ENCODE data around the gene CORT.
"Not testable (repeated sequence)": the region's sequence is repeated elsewhere in the genome, so short reads cannot be mapped to it uniquely, and the experiment has no call there.

The CORT gene

GRCh38 chr1:10470043-10470442 is 20.2 kb downstream of the CORT start:
- Histone ChIP-seq H3K9ac (ENCODE audit: low read length) (no peak overlapping the region), H3K36me3 (ENCODE audit: control insufficient read depth, insufficient read depth, low read length) (no peaks in the 10 kb centered on the region), H3K27me3 (ENCODE audit: control insufficient read depth, insufficient read depth, low read length) (no peaks in the 10 kb centered on the region), H3K9me3 (ENCODE audit: control insufficient read depth, low read length) (no peaks in the 10 kb centered on the region), H3K4me3 (ENCODE audit: low read length) (no peak overlapping the region), H3K4me1 (ENCODE audit: control insufficient read depth, insufficient read depth, low read length) (no peaks in the 10 kb centered on the region)

- peak overlapping the region; percentile 71 for H3K9ac ChIP-seq (ENCODE audit: low read length)
- H3K9me3 ChIP-seq (ENCODE audit: control insufficient read depth, low read length): no peaks in the 10 kb centered on the region
- no peaks in the 10 kb centered on the region for H3K27me3 ChIP-seq (ENCODE audit: control insufficient read depth, insufficient read depth, low read length)
- H3K4me1 ChIP-seq (ENCODE audit: control insufficient read depth, insufficient read depth, low read length): peaks cover 11% of the 10 kb centered on the region
- H3K36me3 ChIP-seq (ENCODE audit: control insufficient read depth, insufficient read depth, low read length): no peaks in the 10 kb centered on the region
- peak overlapping the region; percentile 61 for H3K4me3 ChIP-seq (ENCODE audit: low read length)
Observed at GRCh38 chr1:10471411-10472219, 21.8 kb downstream of the CORT start.

GRCh38 chr1:10472220-10473144 is 22.7 kb downstream of the CORT start, which contains the start of gene DFFA:
DFFA (minus strand) TSS chr1:10472529; CDS start chr1:10472458, 71 bp downstream.
- H3K27me3 ChIP-seq (ENCODE audit: control insufficient read depth, insufficient read depth, low read length): no peaks in the 10 kb centered on the region
- no peaks in the 10 kb centered on the region for H3K9me3 ChIP-seq (ENCODE audit: control insufficient read depth, low read length)
- peaks cover 11% of the 10 kb centered on the region for H3K4me1 ChIP-seq (ENCODE audit: control insufficient read depth, insufficient read depth, low read length)
- H3K4me3 ChIP-seq (ENCODE audit: low read length): peak within 1 kb of the TSS; percentile 61
- H3K36me3 ChIP-seq (ENCODE audit: control insufficient read depth, insufficient read depth, low read length): no peaks in the 10 kb centered on the region
- peak within 1 kb of the TSS; percentile 71 for H3K9ac ChIP-seq (ENCODE audit: low read length)

- no peaks in the 10 kb centered on the region for H3K36me3 ChIP-seq (ENCODE audit: control insufficient read depth, insufficient read depth, low read length)
- H3K9me3 ChIP-seq (ENCODE audit: control insufficient read depth, low read length): no peaks in the 10 kb centered on the region
- H3K4me3 ChIP-seq (ENCODE audit: low read length): no peak overlapping the region
- no peak overlapping the region for H3K9ac ChIP-seq (ENCODE audit: low read length)
- H3K4me1 ChIP-seq (ENCODE audit: control insufficient read depth, insufficient read depth, low read length): peaks cover 11% of the 10 kb centered on the region
- H3K27me3 ChIP-seq (ENCODE audit: control insufficient read depth, insufficient read depth, low read length): no peaks in the 10 kb centered on the region
Observed at GRCh38 chr1:10473145-10473765, 23.4 kb downstream of the CORT start.

- H3K4me3 ChIP-seq (ENCODE audit: low read length): peak overlapping the region; percentile 2
- not testable (repeated sequence) for H3K9ac ChIP-seq (ENCODE audit: low read length); H3K36me3 ChIP-seq (ENCODE audit: control insufficient read depth, insufficient read depth, low read length); H3K27me3 ChIP-seq (ENCODE audit: control insufficient read depth, insufficient read depth, low read length); H3K9me3 ChIP-seq (ENCODE audit: control insufficient read depth, low read length)
- H3K4me1 ChIP-seq (ENCODE audit: control insufficient read depth, insufficient read depth, low read length): peaks cover 11% of the 10 kb centered on the region
Observed at GRCh38 chr1:10474309-10474612, 24.4 kb downstream of the CORT start.

GRCh38 chr1:10474613-10475507 is 25.0 kb downstream of the CORT start, which contains the start of gene PEX14:
PEX14 (plus strand) TSS chr1:10474950; CDS start chr1:10474967, 17 bp downstream.
- Histone ChIP-seq H3K9me3 (ENCODE audit: control insufficient read depth, low read length) (no peaks in the 10 kb centered on the region), H3K4me1 (ENCODE audit: control insufficient read depth, insufficient read depth, low read length) (peaks cover 11% of the 10 kb centered on the region), H3K27me3 (ENCODE audit: control insufficient read depth, insufficient read depth, low read length) (no peaks in the 10 kb centered on the region), H3K36me3 (ENCODE audit: control insufficient read depth, insufficient read depth, low read length) (no peaks in the 10 kb centered on the region), H3K4me3 (ENCODE audit: low read length) (peak within 1 kb of the TSS; percentile 62), H3K9ac (ENCODE audit: low read length) (peak within 1 kb of the TSS; percentile 78)

GRCh38 chr1:10475510-10475909 is 25.7 kb downstream of the CORT start:
- no peaks in the 10 kb centered on the region for H3K36me3 ChIP-seq (ENCODE audit: control insufficient read depth, insufficient read depth, low read length)
- H3K27me3 ChIP-seq (ENCODE audit: control insufficient read depth, insufficient read depth, low read length): no peaks in the 10 kb centered on the region
- H3K4me1 ChIP-seq (ENCODE audit: control insufficient read depth, insufficient read depth, low read length): peaks cover 11% of the 10 kb centered on the region
- peak overlapping the region; percentile 62 for H3K4me3 ChIP-seq (ENCODE audit: low read length)
- H3K9me3 ChIP-seq (ENCODE audit: control insufficient read depth, low read length): no peaks in the 10 kb centered on the region
- peak overlapping the region; percentile 78 for H3K9ac ChIP-seq (ENCODE audit: low read length)

- Histone ChIP-seq H3K36me3 (ENCODE audit: control insufficient read depth, insufficient read depth, low read length) (no peaks in the 10 kb centered on the region), H3K4me3 (ENCODE audit: low read length) (no peak overlapping the region), H3K4me1 (ENCODE audit: control insufficient read depth, insufficient read depth, low read length) (peaks cover 11% of the 10 kb centered on the region), H3K27me3 (ENCODE audit: control insufficient read depth, insufficient read depth, low read length) (no peaks in the 10 kb centered on the region), H3K9me3 (ENCODE audit: control insufficient read depth, low read length) (no peaks in the 10 kb centered on the region), H3K9ac (ENCODE audit: low read length) (no peak overlapping the region)
Observed at GRCh38 chr1:10479296-10479695, 29.5 kb downstream of the CORT start.

- Histone ChIP-seq H3K9ac (ENCODE audit: low read length) (no peak overlapping the region), H3K36me3 (ENCODE audit: control insufficient read depth, insufficient read depth, low read length) (no peaks in the 10 kb centered on the region), H3K4me3 (ENCODE audit: low read length) (no peak overlapping the region), H3K9me3 (ENCODE audit: control insufficient read depth, low read length) (no peaks in the 10 kb centered on the region), H3K27me3 (ENCODE audit: control insufficient read depth, insufficient read depth, low read length) (no peaks in the 10 kb centered on the region), H3K4me1 (ENCODE audit: control insufficient read depth, insufficient read depth, low read length) (peaks cover 7% of the 10 kb centered on the region)
Observed at GRCh38 chr1:10480614-10481013, 30.8 kb downstream of the CORT start.

- Histone ChIP-seq H3K9me3 (ENCODE audit: control insufficient read depth, low read length) (no peaks in the 10 kb centered on the region), H3K4me3 (ENCODE audit: low read length) (no peak overlapping the region), H3K9ac (ENCODE audit: low read length) (no peak overlapping the region), H3K36me3 (ENCODE audit: control insufficient read depth, insufficient read depth, low read length) (no peaks in the 10 kb centered on the region), H3K27me3 (ENCODE audit: control insufficient read depth, insufficient read depth, low read length) (no peaks in the 10 kb centered on the region), H3K4me1 (ENCODE audit: control insufficient read depth, insufficient read depth, low read length) (peaks cover under 1% of the 10 kb centered on the region)
Observed at GRCh38 chr1:10484521-10484920, 34.7 kb downstream of the CORT start.

- Histone ChIP-seq H3K4me3 (ENCODE audit: low read length) (no peak overlapping the region), H3K9me3 (ENCODE audit: control insufficient read depth, low read length) (no peaks in the 10 kb centered on the region), H3K27me3 (ENCODE audit: control insufficient read depth, insufficient read depth, low read length) (no peaks in the 10 kb centered on the region), H3K9ac (ENCODE audit: low read length) (no peak overlapping the region), H3K4me1 (ENCODE audit: control insufficient read depth, insufficient read depth, low read length) (peaks cover 5% of the 10 kb centered on the region), H3K36me3 (ENCODE audit: control insufficient read depth, insufficient read depth, low read length) (no peaks in the 10 kb centered on the region)
Observed at GRCh38 chr1:10489291-10490055, 39.6 kb downstream of the CORT start.
